CD14-positive monocyte (primary cell): Measurements from ENCODE around the gene C7orf25. TPM values are rescaled to one million over a fixed set of nuclear protein-coding genes. Genes with fewer than 3 reads are reported as not detected.

ENCODE experiments used
- DNase-seq, 3 donors: peaks; one replicate each; pipeline ENCODE4 v3.0.0-alpha.2; 2011 to 2022
- H2AFZ ChIP-seq: 2 replicates; pipeline ENCODE4 v1.6.0; 2012; ENCODE audit warnings: mild to moderate bottlenecking, low read depth, low read length, inconsistent platforms; ENCODE audit not compliant: insufficient read depth, poor library complexity, severe bottlenecking
- H3K27ac ChIP-seq, 2 donors: 1 replicate in 1 of 2; 2 replicates in 1 of 2; pipeline ENCODE4 v1.5.1; 2012 to 2013; ENCODE audit warnings: low read length in 2 of 2, control low read depth in 1 of 2, inconsistent platforms in 1 of 2, low read depth in 1 of 2, mild to moderate bottlenecking in 1 of 2
- H3K27me3 ChIP-seq, 2 donors: one replicate each; pipeline versions ENCODE4 v1.6.0 to v1.6.1; 2011 to 2013; ENCODE audit warnings: low read length in 2 of 2; ENCODE audit not compliant: control insufficient read depth in 2 of 2, insufficient read depth in 2 of 2
- H3K36me3 ChIP-seq, 2 donors: replicated peaks in 1 of 2; 1 replicate in 1 of 2; 2 replicates in 1 of 2; pipeline versions ENCODE4 v1.5.1 to v1.6.1; 2012 to 2013; ENCODE audit warnings: low read length in 2 of 2, control low read depth in 1 of 2, inconsistent platforms in 1 of 2, mild to moderate bottlenecking in 1 of 2; ENCODE audit not compliant: insufficient read depth in 2 of 2, control insufficient read depth in 1 of 2
- H3K4me1 ChIP-seq, 2 donors: 1 replicate in 1 of 2; 2 replicates in 1 of 2; pipeline versions ENCODE4 v1.5.1 to v1.6.1; 2012 to 2013; ENCODE audit warnings: low read length in 2 of 2, control low read depth in 1 of 2, inconsistent platforms in 1 of 2, mild to moderate bottlenecking in 1 of 2, moderate library complexity in 1 of 2; ENCODE audit not compliant: insufficient read depth in 2 of 2, control insufficient read depth in 1 of 2
- H3K4me2 ChIP-seq: replicated peaks from 2 replicates; pipeline ENCODE3; 2012; ENCODE audit warnings: low read length, moderate library complexity, mild to moderate bottlenecking; ENCODE audit not compliant: poor library complexity, severe bottlenecking; ENCODE audit errors: extremely low read depth
- H3K4me3 ChIP-seq, 3 experiments: fragments of 200-600 bp in 1 of 3; sonication (generic) in 1 of 3; replicated peaks in 1 of 3; 1 replicate in 2 of 3; 2 replicates in 1 of 3; pipeline ENCODE4 v1.5.1; 2011 to 2013; ENCODE audit warnings: low read length in 3 of 3, mild to moderate bottlenecking in 3 of 3, control low read depth in 2 of 3, low read depth in 2 of 3, inconsistent platforms in 1 of 3, moderate library complexity in 1 of 3
- H3K79me2 ChIP-seq: 2 replicates; pipeline ENCODE4 v1.6.0; 2012; ENCODE audit warnings: mild to moderate bottlenecking, control low read depth, inconsistent platforms, low read length, moderate library complexity; ENCODE audit not compliant: insufficient read depth
- H3K9ac ChIP-seq: 2 replicates; pipeline ENCODE4 v1.6.0; 2017; ENCODE audit warnings: low read length, mild to moderate bottlenecking; ENCODE audit not compliant: insufficient read depth, poor library complexity, severe bottlenecking
- H3K9me3 ChIP-seq, 2 donors: replicated peaks in 1 of 2; 1 replicate in 1 of 2; 2 replicates in 1 of 2; pipeline versions ENCODE4 v1.5.1 to v1.6.1; 2012 to 2013; ENCODE audit warnings: low read length in 2 of 2, control low read depth in 1 of 2; ENCODE audit not compliant: control insufficient read depth in 1 of 2, insufficient read depth in 1 of 2
- H4K20me1 ChIP-seq: 2 replicates; pipeline ENCODE4 v1.6.0; 2012; ENCODE audit warnings: mild to moderate bottlenecking, low read length, control low read depth, moderate library complexity; ENCODE audit not compliant: insufficient read depth
- H3K27ac Mint-ChIP-seq, 7 donors: one replicate each; pipeline ENCODE4 v1.8.0; 2020; ENCODE audit warnings: mild to moderate bottlenecking in 7 of 7, mixed read lengths in 7 of 7, moderate library complexity in 6 of 7, inconsistent platforms in 2 of 7
- H3K27me3 Mint-ChIP-seq, 3 donors: one replicate each; pipeline ENCODE4 v1.8.0; 2021 to 2022; ENCODE audit warnings: low read depth in 3 of 3, mild to moderate bottlenecking in 3 of 3, mixed read lengths in 3 of 3, moderate library complexity in 3 of 3, inconsistent platforms in 1 of 3
- H3K36me3 Mint-ChIP-seq, 2 donors: one replicate each; pipeline ENCODE4 v1.8.0; 2020; ENCODE audit warnings: mixed read lengths in 2 of 2, inconsistent platforms in 1 of 2, mild to moderate bottlenecking in 1 of 2
- H3K4me1 Mint-ChIP-seq: one replicate; pipeline ENCODE4 v1.8.0; 2020; ENCODE audit warnings: mild to moderate bottlenecking, mixed read lengths
- H3K4me3 Mint-ChIP-seq, 2 donors: one replicate each; pipeline ENCODE4 v1.8.0; 2020; ENCODE audit warnings: mild to moderate bottlenecking in 2 of 2, mixed read lengths in 2 of 2, moderate library complexity in 1 of 2
- H3K9me3 Mint-ChIP-seq, 7 donors: one replicate each; pipeline ENCODE4 v1.8.0; 2020 to 2022; ENCODE audit warnings: mixed read lengths in 7 of 7, mild to moderate bottlenecking in 6 of 7, moderate library complexity in 6 of 7, inconsistent platforms in 2 of 7
- WGBS: methylation state at CpG from one replicate; pipeline ENCODE4 v1.1.5; 2013; ENCODE audit warnings: missing lambda C conversion rate; ENCODE audit not compliant: insufficient coverage; 5-methylcytosine and 5-hydroxymethylcytosine counted together
- intact Hi-C, 2 donors: fragments of 100-400 bp; cut with micrococcal nuclease; formaldehyde crosslinking; loops; one replicate each; pipeline versions ENCODE4 v1.15.0 to v1.15.1; 2023
- polyA plus RNA-seq, 3 donors: library from polyadenylated mRNA; depleted of rRNA in 1 of 3; unstranded in 2 of 3; stranded (reverse) in 1 of 3; fragments of 300-500 nt in 2 of 3; fragments of >200 nt in 1 of 3; fragmentation: Illumina TruSeq in 2 of 3; gene quantifications; 1 replicate in 2 of 3; 2 replicates in 1 of 3; pipeline ENCODE4 v1.2.3, GENCODE V29; 2012 to 2021
- TF ChIP-seq, protein P1 (sequence below): fragments of 200-600 bp; IDR thresholded peaks from one replicate; pipeline ENCODE4 v1.8.0; 2022; ENCODE audit warnings: antibody characterized with exemption, mild to moderate bottlenecking

C7orf25 gene
- polyA plus RNA-seq, 3 donors, result 0.96 to 2.6 (median 2.5) TPM

DNA sequence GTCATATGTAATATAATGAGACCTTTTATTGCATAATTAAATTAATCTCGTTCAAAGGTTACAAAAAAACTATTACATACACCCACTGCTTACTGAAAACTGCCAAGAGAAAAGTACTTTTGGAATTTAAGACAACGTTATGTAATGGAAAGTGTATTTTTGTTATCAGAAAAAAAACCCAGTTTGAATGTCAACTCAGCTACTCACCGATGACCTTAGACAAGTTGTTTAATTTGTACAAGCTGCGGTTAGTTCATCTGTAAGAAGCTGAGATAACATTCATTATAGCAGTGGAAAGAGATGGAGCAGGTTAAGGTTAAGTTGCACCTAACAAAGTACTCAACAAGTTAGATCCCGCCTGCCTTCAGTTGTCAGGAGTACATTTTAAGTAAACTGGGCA is 19.0 kb upstream of the C7orf25 start:
- Mint-ChIP-seq H3K4me3 (peak overlapping the region; percentile 99 to 100), H3K9me3 (peaks cover 0 to 3% (median 0%) of the 10 kb centered on the region in 7 donors), H3K27ac (peak overlapping the region in 4 of 7 donors; percentile 97 to 99 (median 98)), H3K27me3 (no peaks in the 10 kb centered on the region), H3K4me1 (peaks cover 63% of the 10 kb centered on the region), H3K36me3 (peaks cover 11 to 14% of the 10 kb centered on the region in 2 donors)
- Histone ChIP-seq H3K27me3 (no peaks in the 10 kb centered on the region), H3K9ac (peak overlapping the region; percentile 91), H3K27ac (peak overlapping the region in 1 of 2 donors; percentile 94), H3K4me1 (peaks cover 32 to 51% of the 10 kb centered on the region in 2 donors), H2AFZ (peak overlapping the region; percentile 88), H3K9me3 (no peaks in the 10 kb centered on the region), H4K20me1 (peaks cover 29% of the 10 kb centered on the region), H3K79me2 (peaks cover 76% of the 10 kb centered on the region), H3K4me3 (peak overlapping the region; percentile 90 to 100 (median 98)), H3K4me2 (peak overlapping the region; percentile 92), H3K36me3 (peaks cover 13 to 16% of the 10 kb centered on the region in 2 donors)
- intact Hi-C loops, result no loop called here
- no CpG with 5 or more reads among the region's 5 CpGs for WGBS
- TF ChIP-seq, protein P1, sequence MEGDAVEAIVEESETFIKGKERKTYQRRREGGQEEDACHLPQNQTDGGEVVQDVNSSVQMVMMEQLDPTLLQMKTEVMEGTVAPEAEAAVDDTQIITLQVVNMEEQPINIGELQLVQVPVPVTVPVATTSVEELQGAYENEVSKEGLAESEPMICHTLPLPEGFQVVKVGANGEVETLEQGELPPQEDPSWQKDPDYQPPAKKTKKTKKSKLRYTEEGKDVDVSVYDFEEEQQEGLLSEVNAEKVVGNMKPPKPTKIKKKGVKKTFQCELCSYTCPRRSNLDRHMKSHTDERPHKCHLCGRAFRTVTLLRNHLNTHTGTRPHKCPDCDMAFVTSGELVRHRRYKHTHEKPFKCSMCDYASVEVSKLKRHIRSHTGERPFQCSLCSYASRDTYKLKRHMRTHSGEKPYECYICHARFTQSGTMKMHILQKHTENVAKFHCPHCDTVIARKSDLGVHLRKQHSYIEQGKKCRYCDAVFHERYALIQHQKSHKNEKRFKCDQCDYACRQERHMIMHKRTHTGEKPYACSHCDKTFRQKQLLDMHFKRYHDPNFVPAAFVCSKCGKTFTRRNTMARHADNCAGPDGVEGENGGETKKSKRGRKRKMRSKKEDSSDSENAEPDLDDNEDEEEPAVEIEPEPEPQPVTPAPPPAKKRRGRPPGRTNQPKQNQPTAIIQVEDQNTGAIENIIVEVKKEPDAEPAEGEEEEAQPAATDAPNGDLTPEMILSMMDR, result no peak
- no peak for DNase-seq

DNA sequence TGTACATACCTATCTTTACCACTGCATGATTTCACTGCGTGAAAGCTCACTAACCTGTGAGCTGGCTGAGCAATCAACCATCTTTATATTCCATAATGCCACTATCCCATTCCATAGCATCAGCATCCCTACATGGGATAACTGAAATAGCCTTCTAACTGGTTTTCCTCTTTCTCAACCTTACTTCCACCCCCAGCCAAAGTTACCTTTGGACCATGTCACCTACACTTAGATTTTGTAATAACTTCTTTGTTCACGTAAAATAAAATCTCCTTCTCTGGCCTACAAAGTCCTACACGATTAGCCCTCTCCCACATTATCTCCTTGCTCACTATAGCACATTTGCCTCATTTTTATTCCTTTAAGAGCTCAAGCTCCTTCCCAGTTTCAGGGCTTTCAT is 17.6 kb upstream of the C7orf25 start:
- Mint-ChIP-seq H3K9me3 (peaks cover 0 to 3% (median 0%) of the 10 kb centered on the region in 7 donors), H3K27me3 (no peaks in the 10 kb centered on the region), H3K4me3 (no peak overlapping the region), H3K36me3 (peaks cover 17 to 18% of the 10 kb centered on the region in 2 donors), H3K4me1 (peaks cover 67% of the 10 kb centered on the region), H3K27ac (peak overlapping the region in 3 of 7 donors; percentile 3 to 22 (median 14))
- 64% methylated on average over 3 of the region's 3 CpGs for WGBS
- peaks cover 15 to 20% of the 10 kb centered on the region in 2 donors for H3K36me3 ChIP-seq
- no peak overlapping the region for H3K4me2 ChIP-seq
- no peaks in the 10 kb centered on the region for H3K9me3 ChIP-seq
- DNase-seq, result no peak
- no peak overlapping the region for H3K9ac ChIP-seq
- no peak overlapping the region for H3K27ac ChIP-seq
- no peak overlapping the region for H2AFZ ChIP-seq
- H3K4me3 ChIP-seq, result no peak overlapping the region
- intact Hi-C loops, result no loop called here
- peaks cover 42% of the 10 kb centered on the region for H4K20me1 ChIP-seq
- H3K79me2 ChIP-seq, result peaks cover 91% of the 10 kb centered on the region
- TF ChIP-seq, protein P1, result no peak
- peaks cover 37 to 57% of the 10 kb centered on the region in 2 donors for H3K4me1 ChIP-seq
- no peaks in the 10 kb centered on the region for H3K27me3 ChIP-seq
